MM.1S (cell line): ENCODE measurements around the gene GPRC5D.

Experiments used
- EZH2 ChIP-seq: fragments of 300-600 bp; sonication (generic); optimal IDR thresholded peaks from 2 replicates; pipeline ENCODE3; 2017; ENCODE audit warnings: low read depth, mild to moderate bottlenecking, antibody characterized with exemption, low read length, mixed read lengths
- EZH2phosphoT487 ChIP-seq: fragments of 300-600 bp; sonication (generic); IDR thresholded peaks from 2 replicates; pipeline ENCODE4 v1.6.1; 2018; ENCODE audit warnings: antibody characterized with exemption, low read length
- TF ChIP-seq, protein P1 (sequence below): fragments of 300-600 bp; sonication (generic); IDR thresholded peaks from 2 replicates; pipeline ENCODE4 v1.5.1; 2016; ENCODE audit warnings: antibody characterized with exemption, low read length, mixed read lengths

DNA sequence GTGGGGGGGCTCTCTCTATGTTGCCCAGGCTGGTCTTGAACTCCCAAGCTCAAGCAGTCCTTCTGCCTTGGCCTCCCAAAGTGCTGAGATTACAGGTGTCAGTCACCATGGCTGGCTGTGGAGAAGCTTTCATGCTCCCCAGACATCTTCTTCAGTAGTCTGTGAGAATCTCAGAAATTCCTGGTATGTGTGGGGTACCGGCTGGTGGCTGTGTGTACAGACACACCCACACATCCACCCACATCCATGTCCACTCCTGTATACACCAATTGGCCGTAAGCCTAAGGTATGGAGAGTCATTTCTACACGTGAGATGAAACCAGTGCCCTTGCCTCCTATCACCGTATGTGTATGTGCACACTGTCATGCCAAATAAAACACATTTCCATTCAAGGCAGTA lies 27.8 kb downstream of the GPRC5D start:
- TF ChIP-seq EZH2phosphoT487 (no peak), EZH2 (no peak)
- TF ChIP-seq, protein P1, sequence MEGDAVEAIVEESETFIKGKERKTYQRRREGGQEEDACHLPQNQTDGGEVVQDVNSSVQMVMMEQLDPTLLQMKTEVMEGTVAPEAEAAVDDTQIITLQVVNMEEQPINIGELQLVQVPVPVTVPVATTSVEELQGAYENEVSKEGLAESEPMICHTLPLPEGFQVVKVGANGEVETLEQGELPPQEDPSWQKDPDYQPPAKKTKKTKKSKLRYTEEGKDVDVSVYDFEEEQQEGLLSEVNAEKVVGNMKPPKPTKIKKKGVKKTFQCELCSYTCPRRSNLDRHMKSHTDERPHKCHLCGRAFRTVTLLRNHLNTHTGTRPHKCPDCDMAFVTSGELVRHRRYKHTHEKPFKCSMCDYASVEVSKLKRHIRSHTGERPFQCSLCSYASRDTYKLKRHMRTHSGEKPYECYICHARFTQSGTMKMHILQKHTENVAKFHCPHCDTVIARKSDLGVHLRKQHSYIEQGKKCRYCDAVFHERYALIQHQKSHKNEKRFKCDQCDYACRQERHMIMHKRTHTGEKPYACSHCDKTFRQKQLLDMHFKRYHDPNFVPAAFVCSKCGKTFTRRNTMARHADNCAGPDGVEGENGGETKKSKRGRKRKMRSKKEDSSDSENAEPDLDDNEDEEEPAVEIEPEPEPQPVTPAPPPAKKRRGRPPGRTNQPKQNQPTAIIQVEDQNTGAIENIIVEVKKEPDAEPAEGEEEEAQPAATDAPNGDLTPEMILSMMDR = no peak
